Psoas muscle (tissue), 8 donors: ENCODE data around the gene GEMIN7. TPM values are rescaled to one million over a fixed set of nuclear protein-coding genes. Genes with fewer than 3 reads are reported as not detected.

ENCODE experiments used
- ATAC-seq, 4 donors: fragments of 200-7000 bp; cut with Tn5 transposase; one replicate each; pipeline ENCODE4 v1.9.1; 2020; ENCODE audit warnings: moderate library complexity in 3 of 4, mild to moderate bottlenecking in 2 of 4
- DNase-seq, 2 donors: peaks; one replicate each; pipeline ENCODE4 v3.0.0-alpha.2; 2020
- H3K27ac ChIP-seq: fragments of 200-600 bp; one replicate; pipeline ENCODE4 v1.8.0; 2022
- H3K27me3 ChIP-seq, 3 donors: fragments of 200-600 bp in 1 of 3; one replicate each; pipeline versions ENCODE4 v1.6.1 to v1.8.0; 2013 to 2022; ENCODE audit warnings: low read length in 2 of 3, mild to moderate bottlenecking in 2 of 3, moderate library complexity in 1 of 3; ENCODE audit not compliant: insufficient read depth in 3 of 3
- H3K36me3 ChIP-seq, 2 donors: fragments of 200-600 bp in 1 of 2; one replicate each; pipeline versions ENCODE4 v1.6.1 to v1.8.0; 2013 to 2022; ENCODE audit warnings: low read depth in 1 of 2, mild to moderate bottlenecking in 1 of 2, moderate library complexity in 1 of 2; ENCODE audit not compliant: insufficient read depth in 1 of 2
- H3K4me1 ChIP-seq: fragments of 200-600 bp; one replicate; pipeline ENCODE4 v1.8.0; 2022
- H3K4me3 ChIP-seq: fragments of 200-600 bp; one replicate; pipeline ENCODE4 v1.8.0; 2022; ENCODE audit warnings: mild to moderate bottlenecking
- H3K9me3 ChIP-seq: fragments of 200-600 bp; one replicate; pipeline ENCODE4 v1.8.0; 2022
- CTCF ChIP-seq: fragments of 200-600 bp; IDR thresholded peaks from one replicate; pipeline ENCODE4 v1.8.0; 2022; ENCODE audit warnings: antibody characterized with exemption
- WGBS, 3 donors: extraction: QIAGEN DNeasy Blood & Tissue Kit; methylation state at CpG; one replicate each; pipeline versions ENCODE4 v1.1.6 to v1.1.7; 2013; 5-methylcytosine and 5-hydroxymethylcytosine counted together
- intact Hi-C, 2 donors: fragments of 100-400 bp; cut with DNase I; formaldehyde crosslinking; loops; one replicate each; pipeline versions ENCODE4 v1.11.0 to v1.14.2; 2022
- long read RNA-seq, 2 donors: library from polyadenylated mRNA; unstranded; transcript quantifications; one replicate each; pipeline ENCODE4 v2.0.0, GENCODE V29; 2021
- polyA plus RNA-seq, 3 donors: library from polyadenylated mRNA; stranded (reverse); fragments of 200-250 nt; gene quantifications; one replicate each; pipeline ENCODE4 v1.2.3, GENCODE V29; 2013
- total RNA-seq, 4 donors: library from RNA; stranded (reverse); fragmentation: NEBNext Ultra II Directional in 2 of 4; extraction: Animal tissue kit (Norgen Biotek cat#: 25700) in 2 of 4; gene quantifications; one replicate each; pipeline versions ENCODE4 v1.2.1 to v1.2.4, GENCODE V29; 2021 to 2023
- donor health status: healthy with polysubstance abuse.
- donor health status: DM: no; HTN: no; CAD: no; lungs with moderate emphysema.
- donor health status: Bipolar disorder and iron deficiency.
- donor health status: healthy.
- donor health status: DM: yes; HTN: yes; CAD: no.
- donor health status: DM: no; HTN: no; CAD: no.
- donor health status: DM: no; HTN: no; CAD: no.
- donor health status: DM: yes; HTN: yes; CAD: no.

Gene GEMIN7
- 10 to 100 TPM; 19.6 to 27.3 (median 24.3) TPM for total RNA-seq
- 10 to 100 TPM; 40.9 to 51.1 (median 50.3) TPM for polyA plus RNA-seq
- long read RNA-seq, donor 1, transcript GEMIN7-204 (3 exons, 576 nt), result major isoform, 7 of 20 reads
- long read RNA-seq, donor 1, partial matches to known transcripts, result 3 of 20 reads
- long read RNA-seq, donor 1, other reads (novel, unspliced or antisense), result 1 of 20 reads
- long read RNA-seq, donor 2, transcript GEMIN7-201 (3 exons, 1,657 nt), result minor isoform, 9 of 26 reads
- long read RNA-seq, donor 2, transcript GEMIN7-204 (3 exons, 576 nt), result major isoform, 12 of 26 reads
- long read RNA-seq, donor 2, partial matches to known transcripts, result 1 of 26 reads
- long read RNA-seq, donor 2, other reads (novel, unspliced or antisense), result 0 of 26 reads

GRCh38 chr19:45079063-45079910 is at the start of gene GEMIN7:
Gene GEMIN7 (plus strand): TSS chr19:45079260. CDS start chr19:45090115, 10,855 bp downstream.
- H3K4me1 ChIP-seq, result peaks cover 24% of the 10 kb centered on the region
- H3K27ac ChIP-seq, result peak within 1 kb of the TSS; percentile 90
- no peaks in the 10 kb centered on the region for H3K9me3 ChIP-seq
- intact Hi-C loops, result no loop called here
- peaks cover 0 to 19% of the 10 kb centered on the region in 2 donors for H3K36me3 ChIP-seq
- H3K27me3 ChIP-seq, result no peaks in the 10 kb centered on the region
- no peak for TF ChIP-seq CTCF
- H3K4me3 ChIP-seq, result peak within 1 kb of the TSS; percentile 100
- 0 to 1% (median 0%) methylated on average over 51 to 61 of the region's 61 CpGs for WGBS, 3 donors
- peak; percentile 84 to 89 for DNase-seq
- ATAC-seq, result peak; percentile 91 to 92 (median 92)

- no peak for TF ChIP-seq CTCF
- ATAC-seq (no peak), DNase-seq (no peak)
- Histone ChIP-seq H3K27me3 (no peaks in the 10 kb centered on the region), H3K36me3 (peaks cover 3 to 95% of the 10 kb centered on the region in 2 donors), H3K4me3 (no peak overlapping the region), H3K4me1 (no peaks in the 10 kb centered on the region), H3K27ac (no peak overlapping the region), H3K9me3 (no peaks in the 10 kb centered on the region)
- intact Hi-C loops, result no loop called here
- WGBS, 3 donors, result 91 to 96% (median 92%) methylated on average over 6 of the region's 6 CpGs
Observed at GRCh38 chr19:45030825-45031224, 48.2 kb upstream of the GEMIN7 start.

GRCh38 chr19:45032421-45032820 is 46.6 kb upstream of the GEMIN7 start:
- Histone ChIP-seq H3K36me3 (peaks cover 3 to 96% of the 10 kb centered on the region in 2 donors), H3K4me1 (no peaks in the 10 kb centered on the region), H3K27me3 (no peaks in the 10 kb centered on the region), H3K4me3 (no peak overlapping the region), H3K9me3 (no peaks in the 10 kb centered on the region), H3K27ac (no peak overlapping the region)
- TF ChIP-seq CTCF, result no peak
- WGBS, 3 donors, result 85 to 88% (median 88%) methylated on average over 18 of the region's 18 CpGs
- intact Hi-C loops, result no loop called here
- no peak for DNase-seq
- ATAC-seq, result no peak

- Histone ChIP-seq H3K27me3 (no peaks in the 10 kb centered on the region), H3K27ac (no peak overlapping the region), H3K9me3 (no peaks in the 10 kb centered on the region), H3K36me3 (peaks cover 3 to 75% of the 10 kb centered on the region in 2 donors), H3K4me1 (peaks cover 13% of the 10 kb centered on the region), H3K4me3 (no peak overlapping the region)
- 96% methylated on average over 6 of the region's 6 CpGs for WGBS, 3 donors
- no peak for TF ChIP-seq CTCF
- intact Hi-C loops, result no loop called here
- no peak for ATAC-seq
- no peak for DNase-seq
Observed at GRCh38 chr19:45035755-45036154, 43.3 kb upstream of the GEMIN7 start.
